ENCODE results near the gene C1QL1. TPM values are rescaled to one million over a fixed set of nuclear protein-coding genes. Genes with fewer than 3 reads are reported as not detected.

The C1QL1 gene
- polyA plus RNA-seq, 1 donor from 2014 or later, result 0.19 TPM

- Histone ChIP-seq H3K9me2 (ENCODE audit: insufficient read depth, low read length) (no peaks in the 10 kb centered on the region), H3K36me3 (ENCODE audit: insufficient read depth, low read length) (no peaks in the 10 kb centered on the region), H3K4me2 (ENCODE audit: low read length) (no peak overlapping the region), H3K9me3 (ENCODE audit: low read length) (no peaks in the 10 kb centered on the region), H3K9ac (ENCODE audit: low read length) (no peak overlapping the region), H3K27me3 (ENCODE audit: insufficient read depth, low read depth, low read length) (no peaks in the 10 kb centered on the region), H3F3A (ENCODE audit: insufficient read depth, low read length, poor library complexity, severe bottlenecking) (no peaks in the 10 kb centered on the region), H3K27ac (ENCODE audit: low read length) (no peak overlapping the region), H2AFZ (ENCODE audit: low read depth, low read length) (no peak overlapping the region), H3K79me2 (replicated peaks; ENCODE audit: insufficient read depth, low read length) (no peaks in the 10 kb centered on the region), H4K20me1 (ENCODE audit: insufficient read depth) (no peaks in the 10 kb centered on the region), H3K4me3 (ENCODE audit: low read length) (no peak overlapping the region)
- no peak for TF ChIP-seq CTCF (IDR thresholded peaks at IDR 0.05; ENCODE audit: poor library complexity, severe bottlenecking)
Observed at GRCh38 chr17:44979426-44979995, 11.4 kb upstream of the C1QL1 start.

- H3K27ac ChIP-seq (ENCODE audit: low read length), result no peak overlapping the region
- TF ChIP-seq CTCF (IDR thresholded peaks at IDR 0.05; ENCODE audit: poor library complexity, severe bottlenecking), result no peak
- no peak for TF ChIP-seq POLR2AphosphoS5 (IDR thresholded peaks at IDR 0.05)
- no peak for TF ChIP-seq EP300 (conservative IDR thresholded peaks at IDR 0.05; ENCODE audit: poor library complexity, severe bottlenecking)
- TF ChIP-seq REST (IDR thresholded peaks at IDR 0.05; ENCODE audit: borderline replicate concordance), result no peak
- no peak for TF ChIP-seq SMC3 (conservative IDR thresholded peaks at IDR 0.05; ENCODE audit: poor library complexity)
- no peak for TF ChIP-seq TAF1 (IDR thresholded peaks at IDR 0.05; ENCODE audit: low read depth)
- TF ChIP-seq MXI1 (conservative IDR thresholded peaks at IDR 0.05; ENCODE audit: poor library complexity, severe bottlenecking), result no peak
- TF ChIP-seq EZH2 (IDR thresholded peaks at IDR 0.05; ENCODE audit: borderline replicate concordance, insufficient read depth, low read length, poor library complexity, severe bottlenecking), result no peak
- no peak for TF ChIP-seq RAD21 (conservative IDR thresholded peaks at IDR 0.05)
- H3K36me3 ChIP-seq (ENCODE audit: insufficient read depth, low read length), result no peaks in the 10 kb centered on the region
- H3K9ac ChIP-seq (ENCODE audit: low read length), result no peak overlapping the region
- no peaks in the 10 kb centered on the region for H3F3A ChIP-seq (ENCODE audit: insufficient read depth, low read length, poor library complexity, severe bottlenecking)
- no peak overlapping the region for H3K4me2 ChIP-seq (ENCODE audit: low read length)
- H3K27me3 ChIP-seq (ENCODE audit: insufficient read depth, low read depth, low read length), result no peaks in the 10 kb centered on the region
- H4K20me1 ChIP-seq (ENCODE audit: insufficient read depth), result no peaks in the 10 kb centered on the region
- H3K79me2 ChIP-seq (replicated peaks; ENCODE audit: insufficient read depth, low read length), result no peaks in the 10 kb centered on the region
- H2AFZ ChIP-seq (ENCODE audit: low read depth, low read length), result no peak overlapping the region
- no peaks in the 10 kb centered on the region for H3K9me2 ChIP-seq (ENCODE audit: insufficient read depth, low read length)
- no peak overlapping the region for H3K4me3 ChIP-seq (ENCODE audit: low read length)
- H3K9me3 ChIP-seq (ENCODE audit: low read length), result no peaks in the 10 kb centered on the region
Observed at GRCh38 chr17:44978807-44979206, 10.7 kb upstream of the C1QL1 start.

Measured in neural cell (in vitro differentiated cells).